Fibroblast of mammary gland (primary cell): ENCODE results near the gene CD2AP.
"Not testable (repeated sequence)": the region's sequence is repeated elsewhere in the genome, so short reads cannot be mapped to it uniquely, and the experiment has no call there.

Source experiments
- DNase-seq: peaks from one replicate; pipeline ENCODE4 v3.0.0-alpha.2; 2010; ENCODE audit warnings: low read depth
- H3K4me3 ChIP-seq: 2 replicates; pipeline ENCODE4 v1.5.1; 2011; ENCODE audit warnings: low read depth, mild to moderate bottlenecking, low read length, moderate library complexity; ENCODE audit not compliant: control insufficient read depth
- TF ChIP-seq, protein P1 (sequence below): conservative IDR thresholded peaks from 2 replicates; pipeline ENCODE4 v1.5.1; 2011; ENCODE audit warnings: low read depth, low read length, inconsistent platforms; ENCODE audit not compliant: control insufficient read depth, insufficient read depth

Gene CD2AP

GRCh38 chr6:47552319-47552718 is 74.7 kb downstream of the CD2AP start:
- TF ChIP-seq, protein P1, sequence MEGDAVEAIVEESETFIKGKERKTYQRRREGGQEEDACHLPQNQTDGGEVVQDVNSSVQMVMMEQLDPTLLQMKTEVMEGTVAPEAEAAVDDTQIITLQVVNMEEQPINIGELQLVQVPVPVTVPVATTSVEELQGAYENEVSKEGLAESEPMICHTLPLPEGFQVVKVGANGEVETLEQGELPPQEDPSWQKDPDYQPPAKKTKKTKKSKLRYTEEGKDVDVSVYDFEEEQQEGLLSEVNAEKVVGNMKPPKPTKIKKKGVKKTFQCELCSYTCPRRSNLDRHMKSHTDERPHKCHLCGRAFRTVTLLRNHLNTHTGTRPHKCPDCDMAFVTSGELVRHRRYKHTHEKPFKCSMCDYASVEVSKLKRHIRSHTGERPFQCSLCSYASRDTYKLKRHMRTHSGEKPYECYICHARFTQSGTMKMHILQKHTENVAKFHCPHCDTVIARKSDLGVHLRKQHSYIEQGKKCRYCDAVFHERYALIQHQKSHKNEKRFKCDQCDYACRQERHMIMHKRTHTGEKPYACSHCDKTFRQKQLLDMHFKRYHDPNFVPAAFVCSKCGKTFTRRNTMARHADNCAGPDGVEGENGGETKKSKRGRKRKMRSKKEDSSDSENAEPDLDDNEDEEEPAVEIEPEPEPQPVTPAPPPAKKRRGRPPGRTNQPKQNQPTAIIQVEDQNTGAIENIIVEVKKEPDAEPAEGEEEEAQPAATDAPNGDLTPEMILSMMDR, result no peak
- no peak for DNase-seq
- H3K4me3 ChIP-seq, result no peak overlapping the region

DNA sequence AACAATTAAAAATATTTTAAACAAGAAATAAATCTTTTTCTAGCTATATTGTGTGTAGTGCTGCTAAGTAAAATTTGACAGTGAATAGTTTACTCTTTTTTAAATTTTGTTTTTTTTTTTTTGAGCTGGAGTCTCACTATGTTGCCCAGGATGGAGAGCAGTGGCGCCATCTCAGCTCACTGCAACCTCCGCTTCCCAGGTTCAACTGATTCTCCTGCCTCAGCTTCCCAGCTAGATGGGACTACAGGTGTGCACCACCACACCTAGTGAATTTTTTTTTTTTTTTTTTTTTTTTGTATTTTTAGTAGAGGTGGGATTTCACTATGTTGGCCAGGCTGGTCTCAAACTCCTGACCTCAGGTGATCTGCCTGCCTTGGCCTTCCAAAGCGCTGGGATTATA is 75.7 kb downstream of the CD2AP start:
- not testable (repeated sequence) for H3K4me3 ChIP-seq, DNase-seq

DNA sequence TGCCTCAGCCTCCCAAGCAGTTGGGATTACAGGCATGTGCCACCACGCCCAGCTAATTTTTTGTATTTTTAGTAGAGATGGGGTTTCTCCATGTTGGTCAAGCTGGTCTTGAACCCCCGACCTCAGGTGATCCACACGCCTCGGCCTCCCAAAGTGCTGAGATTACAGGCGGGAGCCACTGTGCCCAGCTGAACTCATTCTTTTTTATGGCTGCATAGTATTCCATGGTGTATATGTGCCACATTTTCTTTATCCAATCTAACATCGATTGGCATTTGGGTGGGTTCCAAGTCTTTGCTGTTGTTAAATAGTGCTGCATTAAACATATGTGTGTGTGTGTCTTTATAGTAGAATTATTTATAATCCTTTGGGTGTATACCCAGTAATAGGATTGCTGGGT is 78.9 kb downstream of the CD2AP start:
- not testable (repeated sequence) for H3K4me3 ChIP-seq, DNase-seq

- H3K4me3 ChIP-seq, result no peak overlapping the region
- TF ChIP-seq, protein P1, result no peak
- no peak for DNase-seq
These were observed 85.6 kb downstream of the CD2AP start for GRCh38 chr6:47563162-47563561.

- H3K4me3 ChIP-seq, DNase-seq: not testable (repeated sequence)
These were observed 89.0 kb downstream of the CD2AP start for GRCh38 chr6:47566602-47567001.

GRCh38 chr6:47567586-47567985 is 90.0 kb downstream of the CD2AP start:
- TF ChIP-seq, protein P1, result no peak
- no peak overlapping the region for H3K4me3 ChIP-seq
- DNase-seq, result no peak

DNA sequence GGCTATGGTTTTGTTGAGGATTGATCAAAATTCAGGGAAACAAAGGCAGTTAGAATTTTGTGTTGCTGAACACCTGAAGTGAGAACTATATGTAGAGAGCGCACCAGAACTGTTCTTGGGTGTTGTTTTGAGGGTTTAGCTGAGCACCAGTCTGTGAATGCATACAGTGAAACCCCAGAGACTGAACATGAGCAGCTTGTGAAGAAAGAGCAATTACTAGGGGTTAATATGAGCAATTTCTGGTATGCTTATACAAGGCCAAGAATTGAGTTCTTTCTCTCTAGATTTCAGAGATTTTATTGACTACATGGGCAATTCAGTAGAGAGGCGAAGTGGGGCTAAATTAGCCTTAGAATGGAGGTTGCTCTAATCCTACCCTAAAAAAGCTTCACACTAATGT is 93.9 kb downstream of the CD2AP start:
- H3K4me3 ChIP-seq, result no peak overlapping the region
- no peak for DNase-seq
- TF ChIP-seq, protein P1, result no peak

GRCh38 chr6:47573109-47573508 is 95.5 kb downstream of the CD2AP start:
- no peak overlapping the region for H3K4me3 ChIP-seq
- TF ChIP-seq, protein P1, result no peak
- DNase-seq, result no peak

DNA sequence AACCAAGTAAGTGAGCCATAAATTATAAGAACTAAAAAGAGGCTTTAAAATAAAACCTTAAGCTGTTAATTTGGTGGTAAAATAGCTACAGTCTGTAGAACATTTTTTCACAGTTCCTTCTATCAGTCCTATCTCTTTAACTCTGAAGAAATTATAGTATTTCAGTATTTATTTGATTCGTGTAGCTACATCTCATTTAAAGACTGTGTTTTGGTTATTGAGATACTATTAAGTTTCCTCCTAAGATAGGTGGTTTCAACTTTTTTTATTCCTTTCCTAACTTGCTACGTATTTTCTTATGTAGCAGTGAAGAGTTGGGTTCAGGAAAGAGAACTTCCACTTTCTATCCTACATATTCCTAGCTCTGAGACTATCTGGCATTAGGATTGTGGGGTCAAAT is 97.2 kb downstream of the CD2AP start:
- H3K4me3 ChIP-seq, result no peak overlapping the region
- TF ChIP-seq, protein P1, result no peak
- no peak for DNase-seq
